Dedifferentiated amniotic fluid mesenchymal stem cell (primary cell): ENCODE data around the gene ATF4.

Experiments used
- DNase-seq: peaks from one replicate; pipeline ENCODE4 v3.0.0-alpha.2; 2016; ENCODE audit errors: extremely low spot score

The ATF4 gene

GRCh38 chr22:39528681-39529486 is 8.5 kb downstream of the ATF4 start:
- peak; percentile 90 for DNase-seq

- DNase-seq, result no peak
Measured at GRCh38 chr22:39529487-39529851, 9.1 kb downstream of the ATF4 start.

- DNase-seq, result no peak
Measured at GRCh38 chr22:39530116-39530515, 9.8 kb downstream of the ATF4 start.

- DNase-seq, result no peak
Measured at GRCh38 chr22:39530692-39531331, 10.4 kb downstream of the ATF4 start.

GRCh38 chr22:39532215-39533073 is 12.1 kb downstream of the ATF4 start, which contains the start of gene RPS19BP1:
RPS19BP1 (minus strand) TSS chr22:39532748; CDS start chr22:39532738, 10 bp downstream.
- DNase-seq, result peak; percentile 98

GRCh38 chr22:39534092-39534506 is 13.7 kb downstream of the ATF4 start:
- no peak for DNase-seq

GRCh38 chr22:39534591-39535356 is 14.4 kb downstream of the ATF4 start:
- peak; percentile 55 for DNase-seq

GRCh38 chr22:39535357-39535725 is 15.0 kb downstream of the ATF4 start:
- DNase-seq, result no peak

GRCh38 chr22:39535831-39536449 is 15.6 kb downstream of the ATF4 start:
- no peak for DNase-seq

- no peak for DNase-seq
Measured at GRCh38 chr22:39536711-39537110, 16.3 kb downstream of the ATF4 start.

- DNase-seq, result no peak
Measured at GRCh38 chr22:39537975-39538374, 17.6 kb downstream of the ATF4 start.

- DNase-seq, result no peak
Measured at GRCh38 chr22:39543095-39543494, 22.7 kb downstream of the ATF4 start.

- no peak for DNase-seq
Measured at GRCh38 chr22:39545386-39546365, 25.3 kb downstream of the ATF4 start.

- no peak for DNase-seq
Measured at GRCh38 chr22:39546889-39547586, 26.7 kb downstream of the ATF4 start.

GRCh38 chr22:39547587-39547947 is 27.2 kb downstream of the ATF4 start:
- no peak for DNase-seq

- DNase-seq, result no peak
Measured at GRCh38 chr22:39553429-39553828, 33.1 kb downstream of the ATF4 start.

GRCh38 chr22:39554151-39554550 is 33.8 kb downstream of the ATF4 start:
- no peak for DNase-seq

- DNase-seq, result no peak
Measured at GRCh38 chr22:39556970-39557841, 36.8 kb downstream of the ATF4 start.
